A172 (cell line): Measurements from ENCODE around the gene EPB41L5. TPM values are rescaled to one million over a fixed set of nuclear protein-coding genes. Genes with fewer than 3 reads are reported as not detected.
"Not testable (repeated sequence)": the region's sequence is repeated elsewhere in the genome, so short reads cannot be mapped to it uniquely, and the experiment has no call there.

Experiments
- DNase-seq: peaks from one replicate; pipeline ENCODE4 v3.0.0-alpha.2; 2015; ENCODE audit warnings: low spot score
- total RNA-seq: library from RNA; depleted of rRNA; stranded (reverse); fragments of >200 nt; shearing (Covaris generic); gene quantifications from 2 replicates; pipeline ENCODE4 v1.2.3, GENCODE V29; 2014

EPB41L5 gene
- total RNA-seq, 1 experiment from 2014 or later = 11.1 TPM

- DNase-seq = no peak
These were observed 87.8 kb downstream of the EPB41L5 start for GRCh38 chr2:120100627-120101026.

- no peak for DNase-seq
These were observed 91.0 kb downstream of the EPB41L5 start for GRCh38 chr2:120103723-120104467.

- no peak for DNase-seq
These were observed 91.9 kb downstream of the EPB41L5 start for GRCh38 chr2:120104772-120105171.

GRCh38 chr2:120105360-120105759, 92.5 kb downstream of the EPB41L5 start:
- DNase-seq = no peak

- peak; percentile 49 for DNase-seq
These were observed 95.2 kb downstream of the EPB41L5 start for GRCh38 chr2:120108049-120108448.

GRCh38 chr2:120108749-120109148, 95.9 kb downstream of the EPB41L5 start:
- no peak for DNase-seq

- DNase-seq = peak; percentile 54
These were observed 96.5 kb downstream of the EPB41L5 start for GRCh38 chr2:120109186-120110061.

GRCh38 chr2:120110062-120110362, 97.1 kb downstream of the EPB41L5 start:
- DNase-seq = no peak

GRCh38 chr2:120110507-120110906, 97.6 kb downstream of the EPB41L5 start:
- no peak for DNase-seq

- no peak for DNase-seq
These were observed 98.3 kb downstream of the EPB41L5 start for GRCh38 chr2:120111193-120111592.

GRCh38 chr2:120118018-120118417, 105.1 kb downstream of the EPB41L5 start:
- DNase-seq = no peak

GRCh38 chr2:120118471-120118870, 105.6 kb downstream of the EPB41L5 start:
- DNase-seq = no peak

GRCh38 chr2:120121337-120121736, 108.5 kb downstream of the EPB41L5 start:
- DNase-seq = not testable (repeated sequence)

- no peak for DNase-seq
These were observed 110.2 kb downstream of the EPB41L5 start for GRCh38 chr2:120123090-120123489.

GRCh38 chr2:120125195-120125594, 112.3 kb downstream of the EPB41L5 start:
- DNase-seq = no peak

GRCh38 chr2:120128216-120128615, 115.3 kb downstream of the EPB41L5 start:
- no peak for DNase-seq

GRCh38 chr2:120132190-120132589, 119.3 kb downstream of the EPB41L5 start:
- DNase-seq = peak; percentile 55

- DNase-seq = no peak
These were observed 119.8 kb downstream of the EPB41L5 start for GRCh38 chr2:120132691-120133090.

GRCh38 chr2:120133572-120134244, 120.8 kb downstream of the EPB41L5 start:
- DNase-seq = no peak

- peak; percentile 94 for DNase-seq
These were observed 121.4 kb downstream of the EPB41L5 start for GRCh38 chr2:120134263-120134662.

GRCh38 chr2:120135013-120135412, 122.1 kb downstream of the EPB41L5 start:
- not testable (repeated sequence) for DNase-seq

- DNase-seq = no peak
These were observed 128.0 kb downstream of the EPB41L5 start for GRCh38 chr2:120140866-120141265.
